H9 (cell line): ENCODE data around the gene TTC23L. TPM values are rescaled to one million over a fixed set of nuclear protein-coding genes. Genes with fewer than 3 reads are reported as not detected.

Experiments
- DNase-seq: peaks from one replicate; pipeline ENCODE4 v3.0.0-alpha.2; 2017
- H2AFZ ChIP-seq: one replicate; pipeline ENCODE4 v1.6.1; 2013; ENCODE audit warnings: mild to moderate bottlenecking, low read length, control low read depth, moderate library complexity
- H2AK5ac ChIP-seq: 2 replicates; pipeline ENCODE4 v1.6.1; 2013; ENCODE audit warnings: low read length, control low read depth, mixed read lengths; ENCODE audit not compliant: insufficient read length
- H2BK120ac ChIP-seq: one replicate; pipeline ENCODE4 v1.6.1; 2013; ENCODE audit warnings: low read depth, mild to moderate bottlenecking, low read length, control low read depth, inconsistent platforms; ENCODE audit not compliant: poor library complexity, severe bottlenecking
- H2BK12ac ChIP-seq: 2 replicates; pipeline ENCODE4 v1.6.1; 2013; ENCODE audit warnings: low read length, control low read depth, mixed read lengths, low read depth; ENCODE audit not compliant: insufficient read length
- H2BK15ac ChIP-seq: 2 replicates; pipeline ENCODE4 v1.6.1; 2013; ENCODE audit warnings: low read depth, low read length, control low read depth
- H2BK20ac ChIP-seq: one replicate; pipeline ENCODE4 v1.6.1; 2013; ENCODE audit warnings: low read depth, mild to moderate bottlenecking, low read length, control low read depth, inconsistent platforms; ENCODE audit not compliant: poor library complexity, severe bottlenecking
- H2BK5ac ChIP-seq: 2 replicates; pipeline ENCODE4 v1.6.1; 2013; ENCODE audit warnings: low read length, control low read depth, mixed read lengths; ENCODE audit not compliant: insufficient read length
- H3K14ac ChIP-seq: 2 replicates; pipeline ENCODE4 v1.6.1; 2013; ENCODE audit warnings: low read length, control low read depth; ENCODE audit not compliant: insufficient read depth
- H3K18ac ChIP-seq: 2 replicates; pipeline ENCODE4 v1.6.1; 2013; ENCODE audit warnings: low read depth, mild to moderate bottlenecking, mixed read lengths, low read length, control low read depth; ENCODE audit not compliant: insufficient read length
- H3K23ac ChIP-seq: 2 replicates; pipeline ENCODE4 v1.6.1; 2013; ENCODE audit warnings: low read length, control low read depth, mixed read lengths, low read depth; ENCODE audit not compliant: insufficient read length
- H3K23me2 ChIP-seq: 2 replicates; pipeline ENCODE4 v1.6.1; 2013; ENCODE audit warnings: low read depth, mild to moderate bottlenecking, mixed read lengths, low read length, control low read depth; ENCODE audit not compliant: insufficient read length, poor library complexity, severe bottlenecking
- H3K27ac ChIP-seq: 2 replicates; pipeline ENCODE4 v1.5.1; 2013; ENCODE audit warnings: low read length, control low read depth, mixed read lengths, low read depth; ENCODE audit not compliant: insufficient read length
- H3K27me3 ChIP-seq: 2 replicates; pipeline ENCODE4 v1.6.1; 2013; ENCODE audit warnings: low read length, control low read depth, inconsistent platforms; ENCODE audit not compliant: insufficient read depth
- H3K4ac ChIP-seq: 2 replicates; pipeline ENCODE4 v1.6.1; 2013; ENCODE audit warnings: low read depth, mild to moderate bottlenecking, control low read depth, inconsistent platforms, low read length, moderate library complexity
- H3K4me1 ChIP-seq: 2 replicates; pipeline ENCODE4 v1.6.1; 2013; ENCODE audit warnings: low read length, control low read depth, inconsistent platforms; ENCODE audit not compliant: insufficient read depth
- H3K4me2 ChIP-seq: 2 replicates; pipeline ENCODE4 v1.6.1; 2013; ENCODE audit warnings: low read length, control low read depth, mixed read lengths; ENCODE audit not compliant: insufficient read length, insufficient read depth
- H3K56ac ChIP-seq: 2 replicates; pipeline ENCODE4 v1.6.1; 2013; ENCODE audit warnings: low read depth, mild to moderate bottlenecking, mixed read lengths, low read length, control low read depth; ENCODE audit not compliant: insufficient read length
- H3K79me1 ChIP-seq: 2 replicates; pipeline ENCODE4 v1.6.1; 2013; ENCODE audit warnings: low read depth, mild to moderate bottlenecking, moderate library complexity, low read length, control low read depth, inconsistent platforms; ENCODE audit not compliant: insufficient read depth, poor library complexity, severe bottlenecking
- H3K79me2 ChIP-seq: 2 replicates; pipeline ENCODE4 v1.6.1; 2013; ENCODE audit warnings: low read length, control low read depth, inconsistent platforms; ENCODE audit not compliant: insufficient read depth
- H3K9ac ChIP-seq: 2 replicates; pipeline ENCODE4 v1.6.1; 2013; ENCODE audit warnings: low read length, control low read depth, mixed read lengths; ENCODE audit not compliant: insufficient read length; ENCODE audit errors: extremely low read depth
- H3K9me3 ChIP-seq: one replicate; pipeline ENCODE4 v1.6.1; 2013; ENCODE audit warnings: low read depth, low read length, inconsistent platforms; ENCODE audit not compliant: control insufficient read depth
- H3T11ph ChIP-seq: one replicate; pipeline ENCODE4 v1.6.1; 2013; ENCODE audit warnings: mild to moderate bottlenecking, low read length, control low read depth, inconsistent platforms
- H4K20me1 ChIP-seq: one replicate; pipeline ENCODE4 v1.6.1; 2013; ENCODE audit not compliant: control insufficient read depth, insufficient read length, insufficient read depth
- H4K5ac ChIP-seq: 2 replicates; pipeline ENCODE4 v1.6.1; 2013; ENCODE audit warnings: low read depth, mild to moderate bottlenecking, mixed read lengths, low read length, control low read depth; ENCODE audit not compliant: insufficient read length
- H4K8ac ChIP-seq: replicated peaks from 2 replicates; pipeline ENCODE4 v1.6.1; 2013; ENCODE audit warnings: low read length, control low read depth, mixed read lengths, low read depth; ENCODE audit not compliant: insufficient read length
- H4K91ac ChIP-seq: 2 replicates; pipeline ENCODE4 v1.6.1; 2013; ENCODE audit warnings: low read depth, mild to moderate bottlenecking, moderate library complexity, mixed read lengths, low read length, control low read depth; ENCODE audit not compliant: insufficient read length
- H3K27ac Mint-ChIP-seq, 3 experiments: 2 replicates in 2 of 3; 3 replicates in 1 of 3; pipeline ENCODE4 v1.8.0; 2020 to 2021; ENCODE audit warnings: mixed read lengths in 3 of 3, mild to moderate bottlenecking in 1 of 3, moderate library complexity in 1 of 3
- H3K27me3 Mint-ChIP-seq: 2 replicates; pipeline ENCODE4 v1.8.0; 2021; ENCODE audit warnings: low read depth, mild to moderate bottlenecking, moderate library complexity, mixed read lengths
- H3K36me3 Mint-ChIP-seq, 3 experiments: 2 replicates in 2 of 3; 3 replicates in 1 of 3; pipeline ENCODE4 v1.8.0; 2020 to 2021; ENCODE audit warnings: low read depth in 3 of 3, mixed read lengths in 3 of 3; ENCODE audit not compliant: insufficient read depth in 1 of 3
- H3K4me1 Mint-ChIP-seq, 2 experiments: 2 replicates each; pipeline ENCODE4 v1.8.0; 2020; ENCODE audit warnings: mixed read lengths in 2 of 2
- H3K4me3 Mint-ChIP-seq, 2 experiments: 2 replicates in 1 of 2; 3 replicates in 1 of 2; pipeline ENCODE4 v1.8.0; 2020 to 2021; ENCODE audit warnings: mild to moderate bottlenecking in 2 of 2, mixed read lengths in 2 of 2, moderate library complexity in 1 of 2
- H3K9me3 Mint-ChIP-seq, 2 experiments: 2 replicates in 1 of 2; 3 replicates in 1 of 2; pipeline ENCODE4 v1.8.0; 2020; ENCODE audit warnings: mild to moderate bottlenecking in 2 of 2, mixed read lengths in 2 of 2, moderate library complexity in 1 of 2
- CTCF ChIP-seq: fragments of 200-600 bp; sonication (generic); conservative IDR thresholded peaks from 3 replicates; pipeline ENCODE4 v1.8.0; 2021; ENCODE audit warnings: antibody characterized with exemption, mild to moderate bottlenecking
- WGBS: extraction: QIAGEN DNeasy Blood & Tissue Kit; methylation state at CpG from one replicate; pipeline ENCODE4 v1.1.7; 2013; ENCODE audit warnings: missing lambda C conversion rate, low lambda C conversion rate, mixed read lengths; ENCODE audit not compliant: insufficient read length; ENCODE audit errors: extremely low coverage; 5-methylcytosine and 5-hydroxymethylcytosine counted together
- total RNA-seq: library from RNA; stranded (reverse); gene quantifications from 2 replicates; pipeline ENCODE4 v1.2.1, GENCODE V29; 2021

The TTC23L gene
- total RNA-seq, 1 experiment from 2014 or later, result 0.96 TPM

GRCh38 chr5:34789639-34790038 is 49.3 kb upstream of the TTC23L start:
- Histone ChIP-seq H4K8ac (no peak overlapping the region), H2BK12ac (no peak overlapping the region), H3K23ac (no peak overlapping the region), H3K9me3 (peaks cover 11% of the 10 kb centered on the region), H3K27ac (no peak overlapping the region), H3K79me2 (peaks cover 5% of the 10 kb centered on the region), H2BK5ac (no peak overlapping the region), H2AK5ac (no peak overlapping the region), H3K27me3 (no peaks in the 10 kb centered on the region), H4K20me1 (no peaks in the 10 kb centered on the region), H4K5ac (no peak overlapping the region), H4K91ac (no peak overlapping the region), H3K79me1 (no peaks in the 10 kb centered on the region), H3K4me2 (no peak overlapping the region), H3K23me2 (no peaks in the 10 kb centered on the region), H3K4ac (no peak overlapping the region), H3T11ph (no peak overlapping the region), H2BK15ac (no peak overlapping the region), H3K14ac (no peak overlapping the region), H2AFZ (no peak overlapping the region), H3K56ac (no peak overlapping the region), H3K18ac (no peak overlapping the region), H3K4me1 (peaks cover 5% of the 10 kb centered on the region; the same call in 1 of the 2 replicates), H3K9ac (no peak overlapping the region), H2BK20ac (no peak overlapping the region), H2BK120ac (no peak overlapping the region)
- no CpG with 5 or more reads among the region's 2 CpGs for WGBS
- Mint-ChIP-seq H3K27me3 (no peaks in the 10 kb centered on the region), H3K36me3 (peaks cover 28 to 29% (median 28%) of the 10 kb centered on the region in 3 experiments), H3K27ac (no peak overlapping the region), H3K4me3 (no peak overlapping the region), H3K4me1 (peaks cover 4 to 10% of the 10 kb centered on the region in 2 experiments; a peak in 2 of 4 replicates), H3K9me3 (peaks cover 21 to 24% of the 10 kb centered on the region in 2 experiments)
- TF ChIP-seq CTCF, result no peak
- no peak for DNase-seq
